NCI-H345 (cell line): ENCODE data around the gene ADCK1.
"Not testable (repeated sequence)": the region's sequence is repeated elsewhere in the genome, so short reads cannot be mapped to it uniquely, and the experiment has no call there.

ENCODE experiments used
- DNase-seq: peaks from one replicate; lab custom pipeline; 2025; lab: John Stamatoyannopoulos, UW

The ADCK1 gene

DNA sequence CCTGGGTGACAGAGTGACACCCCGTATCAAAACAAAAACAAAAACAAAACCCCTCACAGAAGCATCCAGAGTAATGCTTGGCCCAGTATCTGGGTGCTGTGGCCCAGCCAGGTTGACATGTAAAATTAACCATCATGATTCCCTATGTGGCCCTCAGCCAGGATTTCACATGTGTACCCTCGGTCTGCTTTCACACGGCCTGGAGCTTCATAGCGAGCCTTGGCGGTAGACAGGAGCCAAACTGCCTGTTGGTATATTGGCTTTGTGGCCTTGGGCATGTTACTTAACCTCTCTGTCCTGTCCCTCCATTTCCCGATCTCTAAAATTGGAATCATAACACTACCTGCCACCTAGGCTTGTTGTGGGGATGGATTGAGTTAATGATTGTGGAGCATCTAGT, 65.5 kb downstream of the ADCK1 start:
- no peak for DNase-seq

GRCh38 chr14:77866932-77867331, 67.0 kb downstream of the ADCK1 start:
- DNase-seq, result no peak

DNA sequence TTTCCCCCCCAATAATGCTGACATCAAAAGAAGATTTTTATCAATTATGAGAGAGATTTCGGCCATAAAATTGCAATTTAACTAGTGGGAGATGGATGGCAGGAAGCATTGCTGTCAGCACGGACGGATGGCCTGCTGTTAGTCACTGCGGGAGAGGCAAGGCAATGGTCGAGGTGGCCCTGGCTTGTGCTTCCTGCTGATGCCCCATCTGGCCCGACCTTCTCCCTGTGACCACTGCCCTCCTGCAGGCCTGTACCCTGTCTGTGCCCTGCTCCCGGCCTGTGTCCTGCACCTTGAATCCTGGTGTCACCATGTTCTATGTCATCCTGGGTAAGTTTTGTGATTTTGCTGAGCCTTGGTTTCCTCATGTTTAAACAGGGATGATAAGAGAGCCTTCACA, 67.6 kb downstream of the ADCK1 start:
- no peak for DNase-seq

DNA sequence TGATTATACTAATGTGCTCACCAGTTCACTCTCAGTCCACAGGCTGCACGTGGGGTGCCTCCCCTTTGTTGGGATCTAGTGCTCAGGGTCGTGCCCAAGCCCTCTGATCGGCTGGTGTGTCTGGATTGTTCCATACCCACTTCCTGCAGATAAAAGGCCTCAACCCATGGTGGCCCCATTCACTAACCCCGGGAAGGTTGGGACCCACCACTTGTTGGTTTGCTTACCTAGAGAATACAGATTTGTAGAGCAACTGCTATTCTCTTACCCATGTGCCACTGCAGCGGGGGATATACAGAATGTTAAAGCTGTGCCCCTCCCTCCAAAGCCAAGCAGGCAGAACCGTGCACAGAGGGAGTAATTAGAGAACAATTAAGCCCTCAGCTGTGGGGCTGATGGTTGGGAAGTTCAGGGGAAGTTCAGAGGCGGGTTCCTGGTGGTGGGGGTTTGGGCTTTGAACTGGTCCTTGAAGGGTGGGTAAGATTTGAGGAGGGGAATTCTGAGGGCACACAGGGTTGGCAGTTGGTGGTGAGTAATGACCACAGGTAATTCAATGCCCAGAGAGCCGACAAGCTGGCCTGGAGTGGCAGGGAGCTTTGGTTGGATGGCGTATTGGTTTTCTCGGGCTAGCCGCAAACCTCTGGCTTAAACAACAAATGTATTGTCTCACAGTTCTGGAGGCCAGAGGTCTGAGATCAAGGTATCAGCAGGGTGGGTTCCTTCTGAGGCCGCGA, 68.8 kb downstream of the ADCK1 start:
- DNase-seq, result no peak

DNA sequence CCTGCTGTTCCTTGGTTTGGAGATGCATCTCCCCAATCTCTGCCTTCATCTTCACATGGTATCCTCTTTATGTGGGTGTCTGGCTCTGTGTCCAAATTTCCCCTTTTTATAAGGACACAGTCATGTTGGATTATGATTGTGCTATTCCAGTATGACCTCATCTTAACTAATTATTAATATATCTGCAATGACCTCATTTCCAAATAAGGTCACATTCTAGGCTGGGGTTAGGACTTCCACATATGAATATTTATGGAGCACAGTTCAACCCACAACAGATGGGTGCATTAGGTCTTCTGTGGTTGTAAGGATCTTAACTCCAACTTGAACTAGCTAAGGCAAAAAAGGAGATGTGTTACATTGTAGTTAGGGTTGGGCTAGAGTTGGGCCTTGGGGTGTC, 69.4 kb downstream of the ADCK1 start:
- no peak for DNase-seq

DNA sequence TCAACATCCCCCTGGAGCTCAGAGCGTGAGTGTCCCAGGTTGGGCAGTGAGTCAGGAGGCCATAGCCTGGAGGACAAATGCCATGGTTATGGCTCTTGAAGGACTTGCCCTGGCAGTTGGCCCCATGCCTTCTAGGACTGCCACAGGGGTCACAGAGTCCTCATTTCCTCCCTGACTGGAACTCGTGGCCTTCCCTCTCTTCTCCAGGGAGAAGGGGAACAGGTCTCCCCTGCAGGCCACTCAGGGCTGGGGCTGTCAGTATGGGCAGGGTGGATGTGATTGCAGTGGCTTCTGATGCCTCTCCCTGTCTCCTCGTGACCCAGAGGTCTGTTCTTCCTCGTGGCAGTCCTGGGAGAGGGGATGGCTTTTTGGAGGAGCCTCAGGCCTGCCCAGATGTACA, 70.7 kb downstream of the ADCK1 start:
- no peak for DNase-seq

DNA sequence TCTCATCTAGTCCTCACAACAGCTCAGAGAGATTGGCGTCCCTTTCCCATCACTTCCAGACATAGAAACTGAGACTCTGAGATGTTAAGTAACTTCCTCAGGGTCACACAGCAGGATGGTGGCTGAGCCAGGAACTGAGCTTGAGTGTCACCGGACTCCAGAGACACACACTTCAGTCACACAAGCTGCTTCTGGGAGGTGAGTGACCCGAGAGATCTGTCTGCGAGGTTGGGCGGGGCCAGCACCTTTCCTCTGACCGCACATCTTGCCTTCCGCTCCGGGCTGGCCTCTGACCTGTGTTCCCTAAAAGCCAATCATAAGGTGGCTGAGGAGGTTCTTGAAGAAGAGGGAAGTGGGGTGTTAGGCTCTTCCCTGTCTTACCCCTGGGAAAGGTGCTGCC, 72.2 kb downstream of the ADCK1 start:
- DNase-seq, result no peak

GRCh38 chr14:77872983-77873382, 73.1 kb downstream of the ADCK1 start:
- no peak for DNase-seq

GRCh38 chr14:77878783-77879182, 78.9 kb downstream of the ADCK1 start:
- DNase-seq, result no peak

DNA sequence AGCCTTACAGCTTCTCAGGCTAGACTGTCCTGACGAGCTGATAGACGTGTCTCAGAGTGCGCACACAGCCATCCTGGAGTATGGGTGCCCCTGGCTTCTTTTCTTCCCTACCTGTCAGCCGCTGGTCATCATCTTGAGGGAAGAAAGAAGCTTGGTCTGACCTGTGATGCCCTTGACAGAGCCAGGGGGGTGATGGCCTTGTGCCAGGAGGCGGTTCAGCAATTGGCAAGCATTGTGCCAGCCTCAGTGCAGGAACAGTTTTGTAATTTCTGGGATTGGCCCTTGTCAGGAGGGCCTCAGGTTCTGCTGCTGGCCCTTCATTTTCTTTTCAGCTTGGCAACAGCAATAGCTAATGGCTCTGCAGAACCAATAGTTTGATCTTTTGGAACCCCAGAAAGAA, 80.1 kb downstream of the ADCK1 start:
- DNase-seq, result peak; percentile 2

DNA sequence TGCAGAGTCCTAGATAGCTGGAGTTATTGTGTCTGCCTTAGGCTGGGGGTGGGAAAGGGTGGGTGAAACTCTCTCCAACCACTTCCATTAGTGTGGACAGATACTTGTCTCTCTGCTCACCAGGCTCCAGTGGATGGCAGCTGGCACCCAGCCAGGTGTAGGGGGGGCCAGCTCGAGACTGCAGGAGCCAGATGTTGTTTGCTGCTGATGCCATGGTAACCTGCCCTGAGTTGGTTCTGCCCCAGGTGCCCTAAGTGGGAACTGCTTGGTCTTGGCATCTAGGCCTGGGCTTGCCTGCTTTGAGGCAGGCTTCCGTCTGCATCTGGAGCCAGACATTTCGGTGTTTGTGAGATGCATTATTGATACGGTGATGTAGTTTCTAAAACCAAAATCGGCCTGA, 82.2 kb downstream of the ADCK1 start:
- peak; percentile 95 for DNase-seq

GRCh38 chr14:77882636-77883035, 82.7 kb downstream of the ADCK1 start:
- no peak for DNase-seq

DNA sequence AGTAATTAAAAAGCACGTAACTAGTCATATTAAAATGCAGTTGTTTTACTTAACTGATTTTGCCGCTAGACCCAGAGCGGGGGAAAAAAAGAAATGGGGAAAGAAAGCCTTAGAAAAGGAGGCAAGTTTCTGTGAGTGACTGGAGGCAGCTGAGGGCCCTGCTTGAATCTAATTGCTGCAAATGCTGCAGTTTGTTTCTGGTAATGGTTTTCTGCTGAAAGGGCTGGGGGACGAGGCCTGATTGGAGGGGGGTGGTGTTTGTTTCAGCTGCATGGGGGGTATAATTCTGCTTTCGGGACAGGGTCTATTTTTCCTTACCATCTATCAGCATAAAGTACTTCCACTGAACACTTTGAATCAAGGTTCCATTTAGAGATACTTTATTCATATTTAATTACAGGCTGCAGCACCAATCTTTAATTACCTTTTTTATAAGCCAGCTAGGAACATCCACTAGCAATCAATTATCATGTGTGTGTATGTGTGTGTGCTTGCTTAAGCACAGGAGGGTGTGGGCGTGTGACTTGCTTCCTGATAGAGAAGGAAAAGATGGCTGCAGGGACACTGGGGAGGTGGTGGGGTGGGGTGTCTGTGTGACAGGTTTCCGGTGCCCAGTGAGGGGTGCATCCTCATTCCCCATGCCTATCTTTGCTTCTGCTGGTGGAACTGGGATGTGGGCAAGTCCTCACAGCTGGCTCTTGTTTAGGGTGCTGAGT, 83.4 kb downstream of the ADCK1 start:
- DNase-seq, result peak; percentile 5

GRCh38 chr14:77883847-77884238, 83.9 kb downstream of the ADCK1 start:
- peak; percentile 2 for DNase-seq

DNA sequence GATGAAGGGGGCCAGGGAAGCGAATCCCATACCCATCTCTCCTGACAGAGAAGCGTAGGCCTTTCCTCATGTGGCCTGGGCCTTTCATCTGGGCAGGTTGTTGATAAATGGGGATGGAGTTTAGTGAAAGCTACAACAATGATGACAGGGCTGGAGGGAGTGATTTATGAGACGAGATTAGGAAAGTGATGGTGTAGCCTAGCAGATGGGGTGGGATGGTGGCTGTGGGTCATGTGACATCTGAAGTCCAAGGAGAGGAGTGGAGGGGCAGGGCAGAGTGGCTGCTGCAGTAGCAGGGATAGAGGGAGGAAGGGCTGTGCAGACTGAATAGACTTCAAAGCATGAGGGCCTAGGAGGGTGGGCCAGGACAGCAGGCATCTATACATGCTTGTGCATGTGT, 85.5 kb downstream of the ADCK1 start:
- no peak for DNase-seq

GRCh38 chr14:77886010-77886409, 86.1 kb downstream of the ADCK1 start:
- no peak for DNase-seq

- DNase-seq, result not testable (repeated sequence)
Observed at GRCh38 chr14:77888903-77889302, 89.0 kb downstream of the ADCK1 start.

GRCh38 chr14:77889971-77890442, 90.1 kb downstream of the ADCK1 start:
- DNase-seq, result no peak

DNA sequence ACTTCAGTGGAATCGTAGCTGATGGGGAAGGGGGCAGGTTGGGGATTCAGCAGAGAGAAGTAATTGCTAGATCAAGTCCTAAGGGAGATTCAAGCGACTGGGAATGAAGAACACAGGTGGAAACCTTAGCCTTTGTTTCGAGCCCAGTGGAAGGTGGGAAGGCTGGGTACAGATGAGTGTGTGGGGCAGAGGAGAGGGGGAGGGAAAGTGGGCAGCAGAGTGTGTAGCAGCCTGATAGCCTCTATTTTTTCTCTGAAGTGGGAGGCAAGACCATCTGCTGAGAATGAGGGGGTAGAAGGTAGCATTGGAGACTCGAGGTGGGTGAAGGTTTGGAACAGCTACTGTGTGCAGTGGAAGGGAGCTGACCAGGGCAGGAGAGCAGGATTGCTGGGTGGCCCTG, 91.0 kb downstream of the ADCK1 start:
- no peak for DNase-seq

GRCh38 chr14:77892381-77892871, 92.5 kb downstream of the ADCK1 start:
- no peak for DNase-seq

GRCh38 chr14:77892890-77893484, 93.1 kb downstream of the ADCK1 start:
- DNase-seq, result no peak

DNA sequence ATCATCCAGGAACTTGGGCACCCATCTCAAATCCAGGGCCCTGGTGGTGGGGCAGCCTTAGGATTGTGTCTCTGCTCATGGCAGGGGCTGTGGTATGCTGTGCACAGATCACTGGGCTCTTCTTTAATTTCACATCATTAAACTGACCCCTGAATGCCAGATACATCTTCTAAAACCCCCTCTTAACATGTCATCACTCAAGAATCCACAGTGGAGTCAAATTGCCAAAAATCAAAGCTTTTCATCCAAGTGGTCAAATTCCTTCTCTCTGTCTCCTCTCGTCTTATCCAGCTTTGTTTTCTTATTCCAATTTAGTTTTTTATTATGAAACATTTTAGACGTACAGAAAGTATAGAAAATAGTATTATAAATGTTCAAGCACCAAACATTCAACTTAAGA, 97.5 kb downstream of the ADCK1 start:
- no peak for DNase-seq

GRCh38 chr14:77902811-77903210, 102.9 kb downstream of the ADCK1 start:
- no peak for DNase-seq
